ENCODE data around the gene FBXO28. TPM values are rescaled to one million over a fixed set of nuclear protein-coding genes. Genes with fewer than 3 reads are reported as not detected.

Gene FBXO28
- total and polyA plus RNA-seq, 3 donors from 2014 or later: 23.7 to 43.7 (median 29.6) TPM

DNA sequence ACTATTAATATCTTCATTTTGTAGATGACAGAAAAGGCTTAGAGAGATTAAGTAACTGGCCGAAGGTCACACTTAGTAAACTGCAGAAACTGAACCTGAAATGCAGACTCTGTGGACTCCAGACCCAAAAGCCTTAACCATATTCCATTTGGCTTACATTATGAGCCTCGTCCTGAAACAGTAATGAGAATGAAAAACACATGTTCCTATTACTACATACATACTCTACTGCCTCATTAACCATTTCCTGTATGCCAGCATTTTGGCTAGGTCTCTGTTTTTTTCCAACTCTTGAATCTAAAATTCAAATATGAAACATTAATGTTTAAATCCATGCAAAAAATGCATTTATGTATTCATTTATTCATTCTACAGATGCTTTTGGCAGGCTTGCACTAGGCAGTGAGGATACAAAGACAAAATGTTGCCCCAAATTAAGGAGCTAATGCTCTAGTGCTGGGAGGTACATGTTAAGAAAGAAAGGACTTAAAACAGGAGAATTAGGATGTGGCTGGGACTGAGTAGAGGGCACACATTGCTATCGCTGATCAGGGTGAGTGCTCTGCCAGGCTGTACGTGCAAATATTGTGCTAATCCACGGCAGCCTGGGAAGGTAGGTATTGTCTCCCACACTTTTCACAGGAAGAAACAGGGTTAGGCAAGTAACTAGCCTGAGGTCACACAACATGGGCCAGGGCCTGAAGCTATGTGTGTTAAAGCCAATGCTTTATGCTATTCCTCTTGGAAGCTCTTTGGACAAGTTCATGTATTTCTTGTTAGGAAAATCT lies 83.1 kb downstream of the FBXO28 start:
- H3K27ac ChIP-seq: no peak overlapping the region
- H3K27me3 ChIP-seq: no peaks in the 10 kb centered on the region
- H3K4me3 ChIP-seq: no peak overlapping the region
- 79 to 81% methylated on average over 5 of the region's 5 CpGs for WGBS, 2 donors
- no peaks in the 10 kb centered on the region for H3K9me3 ChIP-seq
- H3K4me1 ChIP-seq: no peaks in the 10 kb centered on the region
- TF ChIP-seq, protein P1, sequence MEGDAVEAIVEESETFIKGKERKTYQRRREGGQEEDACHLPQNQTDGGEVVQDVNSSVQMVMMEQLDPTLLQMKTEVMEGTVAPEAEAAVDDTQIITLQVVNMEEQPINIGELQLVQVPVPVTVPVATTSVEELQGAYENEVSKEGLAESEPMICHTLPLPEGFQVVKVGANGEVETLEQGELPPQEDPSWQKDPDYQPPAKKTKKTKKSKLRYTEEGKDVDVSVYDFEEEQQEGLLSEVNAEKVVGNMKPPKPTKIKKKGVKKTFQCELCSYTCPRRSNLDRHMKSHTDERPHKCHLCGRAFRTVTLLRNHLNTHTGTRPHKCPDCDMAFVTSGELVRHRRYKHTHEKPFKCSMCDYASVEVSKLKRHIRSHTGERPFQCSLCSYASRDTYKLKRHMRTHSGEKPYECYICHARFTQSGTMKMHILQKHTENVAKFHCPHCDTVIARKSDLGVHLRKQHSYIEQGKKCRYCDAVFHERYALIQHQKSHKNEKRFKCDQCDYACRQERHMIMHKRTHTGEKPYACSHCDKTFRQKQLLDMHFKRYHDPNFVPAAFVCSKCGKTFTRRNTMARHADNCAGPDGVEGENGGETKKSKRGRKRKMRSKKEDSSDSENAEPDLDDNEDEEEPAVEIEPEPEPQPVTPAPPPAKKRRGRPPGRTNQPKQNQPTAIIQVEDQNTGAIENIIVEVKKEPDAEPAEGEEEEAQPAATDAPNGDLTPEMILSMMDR (IDR thresholded peaks at IDR 0.05): no peak
- no peak for TF ChIP-seq POLR2A (IDR thresholded peaks at IDR 0.05)
- no peaks in the 10 kb centered on the region for H3K36me3 ChIP-seq (ENCODE audit: low read depth, missing control alignments)
- intact Hi-C loops (cut with DNase I; ENCODE audit: low total_unique reads): no loop called here
- no peak for DNase-seq

DNA sequence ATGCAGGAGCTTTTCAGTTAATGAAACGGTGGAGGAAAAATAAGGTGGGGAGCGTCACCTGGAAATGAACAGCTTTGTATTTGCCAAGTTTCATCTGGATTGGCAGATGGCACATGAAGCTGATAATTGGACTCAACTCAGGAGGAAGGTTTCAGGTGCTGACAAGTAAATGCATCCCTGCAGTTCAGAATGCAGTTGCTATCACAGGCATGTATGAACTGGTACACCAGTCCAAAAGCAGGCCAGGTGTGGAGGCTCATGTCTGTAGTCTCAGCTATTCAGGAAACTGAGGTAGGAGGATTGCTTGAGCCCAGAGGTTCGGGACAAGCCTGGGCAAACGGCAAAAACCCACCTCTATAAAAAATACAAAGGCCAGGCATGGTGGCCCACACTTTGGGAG lies 84.7 kb downstream of the FBXO28 start:
- no peaks in the 10 kb centered on the region for H3K9me3 ChIP-seq
- intact Hi-C loops (cut with DNase I; ENCODE audit: low total_unique reads): no loop called here
- WGBS, 2 donors: 93 to 97% methylated on average over 4 of the region's 4 CpGs
- no peaks in the 10 kb centered on the region for H3K27me3 ChIP-seq
- no peak overlapping the region for H3K27ac ChIP-seq
- DNase-seq: no peak
- H3K36me3 ChIP-seq (ENCODE audit: low read depth, missing control alignments): no peaks in the 10 kb centered on the region
- H3K4me3 ChIP-seq: no peak overlapping the region
- TF ChIP-seq, protein P1 (IDR thresholded peaks at IDR 0.05): no peak
- no peak for TF ChIP-seq POLR2A (IDR thresholded peaks at IDR 0.05)
- H3K4me1 ChIP-seq: peaks cover under 1% of the 10 kb centered on the region

DNA sequence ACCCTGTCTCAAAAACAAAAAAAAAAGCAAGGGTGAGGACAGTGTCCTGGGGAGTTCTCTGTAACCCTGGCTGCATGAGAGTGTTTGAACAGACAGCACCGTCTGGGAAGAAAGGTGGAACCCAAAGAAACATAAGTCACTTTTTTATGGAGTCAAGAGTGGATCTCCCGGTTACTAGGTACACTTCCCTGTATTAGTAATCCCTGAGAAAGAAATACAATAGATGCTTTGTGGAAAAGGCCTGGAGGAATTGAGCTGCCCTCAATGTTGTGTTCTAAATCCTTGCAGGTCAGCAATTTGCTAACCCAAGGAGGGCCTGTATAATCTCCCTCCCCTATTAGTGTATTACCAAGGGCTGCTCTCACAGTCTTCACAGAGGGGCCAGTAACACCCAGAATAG lies 85.8 kb downstream of the FBXO28 start:
- DNase-seq: no peak
- Histone ChIP-seq H3K4me1 (peaks cover 2% of the 10 kb centered on the region), H3K27ac (no peak overlapping the region), H3K36me3 (ENCODE audit: low read depth, missing control alignments) (no peaks in the 10 kb centered on the region), H3K9me3 (no peaks in the 10 kb centered on the region), H3K27me3 (no peaks in the 10 kb centered on the region), H3K4me3 (no peak overlapping the region)
- 65 to 89% methylated on average over 2 of the region's 2 CpGs for WGBS, 2 donors
- intact Hi-C loops (cut with DNase I; ENCODE audit: low total_unique reads): no loop called here
- TF ChIP-seq, protein P1 (IDR thresholded peaks at IDR 0.05): no peak
- no peak for TF ChIP-seq POLR2A (IDR thresholded peaks at IDR 0.05)

DNA sequence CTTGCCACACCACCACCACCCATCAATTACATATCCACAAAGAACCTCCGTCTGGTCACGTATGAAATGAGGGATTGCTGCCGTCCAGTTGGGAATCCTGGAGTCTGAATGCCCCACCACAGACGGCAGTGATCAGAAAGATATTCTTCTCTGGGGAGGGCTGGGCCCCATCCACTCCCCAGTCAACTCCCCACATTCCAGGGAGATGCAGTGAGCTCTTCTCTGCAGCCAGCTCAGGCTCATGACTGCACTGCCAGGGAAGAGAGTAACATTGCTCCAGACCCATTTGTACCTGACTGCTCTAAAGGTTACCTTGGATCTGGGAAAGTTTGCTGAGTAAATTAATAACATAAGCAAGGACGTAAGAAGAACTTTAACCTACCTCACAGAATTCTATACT lies 87.5 kb downstream of the FBXO28 start:
- peaks cover 2% of the 10 kb centered on the region for H3K4me1 ChIP-seq
- no peak overlapping the region for H3K27ac ChIP-seq
- no peaks in the 10 kb centered on the region for H3K36me3 ChIP-seq (ENCODE audit: low read depth, missing control alignments)
- H3K4me3 ChIP-seq: no peak overlapping the region
- intact Hi-C loops (cut with DNase I; ENCODE audit: low total_unique reads): no loop called here
- no peaks in the 10 kb centered on the region for H3K9me3 ChIP-seq
- H3K27me3 ChIP-seq: no peaks in the 10 kb centered on the region
- whole genome bisulfite sequencing, 2 donors: 83 to 84% methylated on average over 5 of the region's 5 CpGs
- DNase-seq: no peak
- TF ChIP-seq, protein P1 (IDR thresholded peaks at IDR 0.05): no peak
- TF ChIP-seq POLR2A (IDR thresholded peaks at IDR 0.05): no peak

DNA sequence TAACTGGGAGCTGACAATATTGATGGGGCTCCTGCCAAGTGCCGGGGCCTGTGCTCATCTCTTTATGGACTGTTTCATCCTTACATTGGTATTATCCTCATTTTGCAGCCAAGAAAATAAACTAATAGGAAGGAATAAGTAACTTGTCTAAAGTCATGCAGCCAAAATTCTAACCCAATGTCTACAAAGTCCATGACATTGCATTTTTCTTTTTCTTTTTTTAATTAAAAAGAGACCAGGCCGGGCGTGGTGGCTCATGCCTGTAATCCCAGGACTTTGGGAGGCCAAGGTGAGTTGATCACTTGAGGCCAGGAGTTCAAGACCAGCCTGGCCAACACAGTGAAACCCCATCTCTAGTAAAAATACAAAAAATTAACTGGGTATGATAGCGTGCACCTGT lies 87.9 kb downstream of the FBXO28 start:
- TF ChIP-seq, protein P1 (IDR thresholded peaks at IDR 0.05): no peak
- TF ChIP-seq POLR2A (IDR thresholded peaks at IDR 0.05): no peak
- DNase-seq: no peak
- H3K9me3 ChIP-seq: no peaks in the 10 kb centered on the region
- intact Hi-C loops (cut with DNase I; ENCODE audit: low total_unique reads): no loop called here
- no peaks in the 10 kb centered on the region for H3K36me3 ChIP-seq (ENCODE audit: low read depth, missing control alignments)
- H3K27ac ChIP-seq: no peak overlapping the region
- 85 to 98% methylated on average over 4 of the region's 4 CpGs for WGBS, 2 donors
- no peaks in the 10 kb centered on the region for H3K27me3 ChIP-seq
- H3K4me3 ChIP-seq: no peak overlapping the region
- peaks cover 2% of the 10 kb centered on the region for H3K4me1 ChIP-seq
